ENCODE results near the gene CKAP5.

Gene CKAP5

GRCh38 chr11:46845740-46846509, at the start of gene CKAP5:
Gene CKAP5, minus strand, starts transcription at chr11:46846280. Its CDS starts 25,049 bp downstream, at chr11:46821231.
- DNase-seq (ENCODE audit: low spot score) = peak; percentile 88

GRCh38 chr11:46895821-46896220, 49.7 kb upstream of the CKAP5 start:
- DNase-seq (ENCODE audit: low spot score) = no peak

- DNase-seq (ENCODE audit: low spot score) = no peak
Measured at GRCh38 chr11:46894961-46895360, 48.9 kb upstream of the CKAP5 start.

- no peak for DNase-seq (ENCODE audit: low spot score)
Measured at GRCh38 chr11:46894506-46894905, 48.4 kb upstream of the CKAP5 start.

GRCh38 chr11:46892838-46893237, 46.8 kb upstream of the CKAP5 start:
- DNase-seq (ENCODE audit: low spot score) = no peak

- DNase-seq (ENCODE audit: low spot score) = no peak
Measured at GRCh38 chr11:46892109-46892508, 46.0 kb upstream of the CKAP5 start.

GRCh38 chr11:46890665-46891064, 44.6 kb upstream of the CKAP5 start:
- no peak for DNase-seq (ENCODE audit: low spot score)

- peak; percentile 76 for DNase-seq (ENCODE audit: low spot score)
Measured at GRCh38 chr11:46889689-46890475, 43.8 kb upstream of the CKAP5 start.

GRCh38 chr11:46889251-46889650, 43.2 kb upstream of the CKAP5 start:
- DNase-seq (ENCODE audit: low spot score) = no peak

GRCh38 chr11:46888636-46889035, 42.6 kb upstream of the CKAP5 start:
- DNase-seq (ENCODE audit: low spot score) = no peak

- no peak for DNase-seq (ENCODE audit: low spot score)
Measured at GRCh38 chr11:46886211-46886610, 40.1 kb upstream of the CKAP5 start.

GRCh38 chr11:46879056-46879585, 33.0 kb upstream of the CKAP5 start:
- DNase-seq (ENCODE audit: low spot score) = no peak

GRCh38 chr11:46877580-46877979, 31.5 kb upstream of the CKAP5 start:
- DNase-seq (ENCODE audit: low spot score) = no peak

GRCh38 chr11:46876471-46876870, 30.4 kb upstream of the CKAP5 start:
- no peak for DNase-seq (ENCODE audit: low spot score)

- no peak for DNase-seq (ENCODE audit: low spot score)
Measured at GRCh38 chr11:46874586-46874985, 28.5 kb upstream of the CKAP5 start.

- DNase-seq (ENCODE audit: low spot score) = no peak
Measured at GRCh38 chr11:46868912-46869311, 22.8 kb upstream of the CKAP5 start.

- DNase-seq (ENCODE audit: low spot score) = no peak
Measured at GRCh38 chr11:46865340-46865739, 19.3 kb upstream of the CKAP5 start.

- DNase-seq (ENCODE audit: low spot score) = no peak
Measured at GRCh38 chr11:46860218-46860617, 14.1 kb upstream of the CKAP5 start.

- DNase-seq (ENCODE audit: low spot score) = no peak
Measured at GRCh38 chr11:46858920-46859546, 13.0 kb upstream of the CKAP5 start.

- DNase-seq (ENCODE audit: low spot score) = no peak
Measured at GRCh38 chr11:46857666-46858065, 11.6 kb upstream of the CKAP5 start.

GRCh38 chr11:46856605-46857343, 10.7 kb upstream of the CKAP5 start:
- DNase-seq (ENCODE audit: low spot score) = no peak

- DNase-seq (ENCODE audit: low spot score) = no peak
Measured at GRCh38 chr11:46855863-46856262, 9.8 kb upstream of the CKAP5 start.
